Transverse colon (tissue), 3 donors: ENCODE measurements around the gene ACSM5.

Experiments
- CTCF ChIP-seq, 5 experiments: fragments of 200-600 bp in 3 of 5; fragments of 450-650 bp in 2 of 5; sonication (generic) in 3 of 5; IDR thresholded peaks; 1 replicate in 2 of 5; 2 replicates in 3 of 5; pipeline ENCODE4 v1.5.1; 2016 to 2017; ENCODE audit warnings: antibody characterized with exemption in 5 of 5, inconsistent platforms in 3 of 5, mild to moderate bottlenecking in 2 of 5, moderate library complexity in 1 of 5
- POLR2A ChIP-seq: fragments of 450-650 bp; IDR thresholded peaks from one replicate; pipeline ENCODE4 v1.6.1; 2016; ENCODE audit warnings: antibody characterized with exemption, mild to moderate bottlenecking, moderate library complexity

- TF ChIP-seq CTCF (IDR thresholded peaks at IDR 0.05): no peak
- no peak for TF ChIP-seq POLR2A
Measured at GRCh38 chr16:20415541-20415940, 6.2 kb downstream of the ACSM5 start.
